ENCODE measurements around the gene CFTR.

Gene CFTR

DNA sequence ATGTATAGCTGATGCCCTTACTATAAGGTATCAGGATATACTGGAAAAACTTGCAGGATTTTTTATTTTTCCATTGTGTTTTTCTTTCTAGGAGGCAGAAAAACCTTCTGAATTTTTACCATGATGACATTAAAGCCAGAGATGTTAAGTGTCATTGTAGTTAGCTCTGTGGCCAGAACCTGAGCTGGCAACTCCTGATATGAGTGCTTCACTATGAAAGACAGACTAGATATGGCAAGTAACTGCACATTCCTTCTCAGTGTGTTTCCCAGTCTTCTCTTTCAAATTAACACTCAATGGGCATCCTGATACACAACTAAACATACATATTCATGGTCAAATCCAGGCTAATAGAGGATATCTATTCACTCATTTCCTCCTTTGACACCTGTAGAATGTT lies 227.3 kb downstream of the CFTR start:
- no peak for TF ChIP-seq TAF1 (IDR thresholded peaks at IDR 0.05; ENCODE audit: borderline replicate concordance, insufficient read depth, low read length)
- TF ChIP-seq SIN3A (IDR thresholded peaks at IDR 0.05; ENCODE audit: borderline replicate concordance, insufficient read depth, low read length): no peak
- TF ChIP-seq POLR2AphosphoS5 (IDR thresholded peaks at IDR 0.05; ENCODE audit: low read depth, low read length): no peak
- TF ChIP-seq REST (IDR thresholded peaks at IDR 0.05; ENCODE audit: insufficient read depth in 1 of 2, low read depth in 2 of 2, low read length in 2 of 2): no peak
- no peak for TF ChIP-seq FOXP2 (optimal IDR thresholded peaks at IDR 0.05; ENCODE audit: borderline replicate concordance, extremely low read depth, extremely low read length, insufficient read depth)

GRCh38 chr7:117711556-117711955 lies 231.7 kb downstream of the CFTR start:
- TF ChIP-seq POLR2AphosphoS5 (IDR thresholded peaks at IDR 0.05; ENCODE audit: low read depth, low read length) (no peak), TAF1 (IDR thresholded peaks at IDR 0.05; ENCODE audit: borderline replicate concordance, insufficient read depth, low read length) (no peak), REST (IDR thresholded peaks at IDR 0.05; ENCODE audit: insufficient read depth in 1 of 2, low read depth in 2 of 2, low read length in 2 of 2) (no peak), FOXP2 (optimal IDR thresholded peaks at IDR 0.05; ENCODE audit: borderline replicate concordance, extremely low read depth, extremely low read length, insufficient read depth) (no peak), SIN3A (IDR thresholded peaks at IDR 0.05; ENCODE audit: borderline replicate concordance, insufficient read depth, low read length) (no peak)

DNA sequence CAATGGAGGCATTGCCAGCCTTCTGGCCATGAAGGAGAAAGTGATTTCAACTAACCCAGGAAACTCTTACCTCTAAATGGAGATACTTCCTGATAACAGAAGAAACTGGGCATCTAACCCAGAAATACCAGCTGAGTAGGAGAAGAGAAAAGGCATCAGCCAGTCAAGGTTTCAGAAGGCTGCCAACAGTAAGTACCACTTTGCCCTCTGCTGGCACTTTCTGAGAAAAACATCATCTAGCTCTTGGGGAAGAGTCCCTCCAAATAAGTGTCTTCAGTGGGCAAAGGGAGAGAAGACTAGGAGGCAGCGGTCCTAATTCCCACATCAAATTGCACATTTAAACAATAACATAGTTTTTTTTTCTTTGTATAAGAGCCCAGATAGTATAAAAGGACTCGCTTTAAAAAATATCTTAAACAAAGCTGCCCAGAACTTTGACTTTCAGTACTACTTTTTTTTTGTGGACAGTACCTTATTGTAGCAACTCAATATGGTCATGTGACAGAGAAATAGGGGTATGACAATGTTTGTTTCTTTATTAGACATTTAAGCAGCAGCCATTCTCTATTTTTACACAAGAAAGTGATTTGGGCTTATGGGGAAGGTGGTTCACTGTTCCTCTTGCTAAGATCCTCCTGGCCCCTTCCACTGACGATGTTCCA lies 236.1 kb downstream of the CFTR start:
- TF ChIP-seq SIN3A (IDR thresholded peaks at IDR 0.05; ENCODE audit: borderline replicate concordance, insufficient read depth, low read length): no peak
- TF ChIP-seq TAF1 (IDR thresholded peaks at IDR 0.05; ENCODE audit: borderline replicate concordance, insufficient read depth, low read length): no peak

DNA sequence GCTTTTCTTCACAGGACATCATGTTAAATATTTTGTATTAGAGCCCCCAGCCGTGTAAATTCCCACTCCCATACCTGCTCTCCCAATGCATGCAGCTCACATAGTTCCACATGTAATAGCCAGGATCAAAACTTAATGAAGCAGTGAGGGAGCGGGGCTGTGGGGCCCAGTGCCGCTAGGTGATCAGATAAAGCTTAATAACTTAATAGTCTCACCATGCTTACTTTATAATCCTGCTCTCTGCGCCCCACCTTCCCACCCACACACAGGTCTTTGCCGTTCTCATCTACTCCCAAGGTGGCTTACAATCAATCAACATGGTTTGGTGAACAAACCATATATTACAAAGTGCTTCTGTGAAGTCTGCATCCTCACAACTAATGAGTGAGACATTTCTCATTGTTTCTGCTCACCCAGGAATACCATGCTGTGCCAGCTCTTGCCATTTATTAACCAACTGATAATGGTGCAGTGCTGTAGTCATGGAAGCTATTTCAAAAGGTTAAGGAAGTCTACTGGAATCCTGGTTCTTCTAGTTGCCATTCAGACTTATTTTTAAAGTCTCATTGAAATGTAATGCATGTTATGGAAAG lies 237.0 kb downstream of the CFTR start:
- no peak for TF ChIP-seq TAF1 (IDR thresholded peaks at IDR 0.05; ENCODE audit: borderline replicate concordance, insufficient read depth, low read length)
- no peak for TF ChIP-seq POLR2AphosphoS5 (IDR thresholded peaks at IDR 0.05; ENCODE audit: low read depth, low read length)
- TF ChIP-seq FOXP2 (optimal IDR thresholded peaks at IDR 0.05; ENCODE audit: borderline replicate concordance, extremely low read depth, extremely low read length, insufficient read depth): no peak
- no peak for TF ChIP-seq REST (IDR thresholded peaks at IDR 0.05; ENCODE audit: insufficient read depth in 1 of 2, low read depth in 2 of 2, low read length in 2 of 2)
- TF ChIP-seq SIN3A (IDR thresholded peaks at IDR 0.05; ENCODE audit: borderline replicate concordance, insufficient read depth, low read length): no peak

DNA sequence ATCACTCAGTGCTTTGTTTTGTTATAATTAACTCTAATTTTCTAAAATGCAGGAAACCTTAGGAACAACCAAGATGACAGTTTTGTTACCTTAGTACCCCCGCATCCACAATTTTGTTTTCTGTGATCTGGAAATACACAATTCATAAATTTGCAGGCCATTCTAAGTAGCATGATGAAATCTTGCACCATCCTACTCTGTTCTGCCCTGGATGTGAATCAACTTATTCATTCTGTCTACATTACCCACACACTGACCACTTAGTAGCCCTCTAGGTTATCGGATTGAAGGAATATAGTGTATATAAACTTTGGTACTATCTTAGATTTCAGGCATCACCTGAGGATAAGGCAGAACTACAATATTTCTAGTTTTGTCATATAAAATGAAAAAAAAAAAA lies 237.5 kb downstream of the CFTR start:
- no peak for TF ChIP-seq SIN3A (IDR thresholded peaks at IDR 0.05; ENCODE audit: borderline replicate concordance, insufficient read depth, low read length)
- TF ChIP-seq FOXP2 (optimal IDR thresholded peaks at IDR 0.05; ENCODE audit: borderline replicate concordance, extremely low read depth, extremely low read length, insufficient read depth): no peak
- TF ChIP-seq POLR2AphosphoS5 (IDR thresholded peaks at IDR 0.05; ENCODE audit: low read depth, low read length): no peak
- no peak for TF ChIP-seq REST (IDR thresholded peaks at IDR 0.05; ENCODE audit: insufficient read depth in 1 of 2, low read depth in 2 of 2, low read length in 2 of 2)
- TF ChIP-seq TAF1 (IDR thresholded peaks at IDR 0.05; ENCODE audit: borderline replicate concordance, insufficient read depth, low read length): no peak
